Measurements from ENCODE around the gene KSR2. TPM values are rescaled to one million over a fixed set of nuclear protein-coding genes. Genes with fewer than 3 reads are reported as not detected.

KSR2 gene
- total RNA-seq, 1 experiment from 2014 or later, result 1.3 TPM

GRCh38 chr12:117825827-117826226 is 143.0 kb downstream of the KSR2 start:
- DNase-seq, result no peak

More at GRCh38 chr12:117825827-117826226, 143.0 kb downstream of the KSR2 start:
- no peak overlapping the region for H3K27ac Mint-ChIP-seq
- peaks cover 5 to 6% of the 10 kb centered on the region in 2 experiments for H3K4me1 Mint-ChIP-seq
- Histone ChIP-seq H3K56ac (ENCODE audit: insufficient read length, low read depth, low read length) (no peak overlapping the region), H3K27ac (ENCODE audit: insufficient read length, low read depth, low read length) (no peak overlapping the region), H3K4me1 (ENCODE audit: insufficient read depth, low read length) (no peaks in the 10 kb centered on the region), H3K79me1 (ENCODE audit: insufficient read depth, low read depth, low read length, poor library complexity, severe bottlenecking) (no peaks in the 10 kb centered on the region), H4K8ac (replicated peaks; ENCODE audit: insufficient read length, low read depth, low read length) (no peak overlapping the region), H3K9ac (ENCODE audit: extremely low read depth, insufficient read length, low read length) (no peak overlapping the region), H2AK5ac (ENCODE audit: insufficient read length, low read length) (no peak overlapping the region), H2BK5ac (ENCODE audit: insufficient read length, low read length) (no peak overlapping the region), H4K20me1 (ENCODE audit: control insufficient read depth, insufficient read depth, insufficient read length) (no peaks in the 10 kb centered on the region), H3K4ac (ENCODE audit: low read depth, low read length) (no peak overlapping the region), H2BK15ac (ENCODE audit: low read depth, low read length) (no peak overlapping the region), H3K23ac (ENCODE audit: insufficient read length, low read depth, low read length) (no peak overlapping the region), H3K4me2 (ENCODE audit: insufficient read depth, insufficient read length, low read length) (no peak overlapping the region), H2BK12ac (ENCODE audit: insufficient read length, low read depth, low read length) (no peak overlapping the region), H4K5ac (ENCODE audit: insufficient read length, low read depth, low read length) (no peak overlapping the region), H3K27me3 (ENCODE audit: insufficient read depth, low read length) (no peaks in the 10 kb centered on the region), H3K9me3 (ENCODE audit: control insufficient read depth, low read depth, low read length) (peaks cover 9% of the 10 kb centered on the region), H3K14ac (ENCODE audit: insufficient read depth, low read length) (no peak overlapping the region), H2BK120ac (ENCODE audit: low read depth, low read length, poor library complexity, severe bottlenecking) (no peak overlapping the region), H3K18ac (ENCODE audit: insufficient read length, low read depth, low read length) (no peak overlapping the region), H3K79me2 (ENCODE audit: insufficient read depth, low read length) (no peaks in the 10 kb centered on the region), H2BK20ac (ENCODE audit: low read depth, low read length, poor library complexity, severe bottlenecking) (no peak overlapping the region), H4K91ac (ENCODE audit: insufficient read length, low read depth, low read length) (no peak overlapping the region), H3T11ph (ENCODE audit: low read length) (no peak overlapping the region), H2AFZ (ENCODE audit: low read length) (no peak overlapping the region), H3K23me2 (ENCODE audit: insufficient read length, low read depth, low read length, poor library complexity, severe bottlenecking) (no peaks in the 10 kb centered on the region)
- peaks cover 5 to 8% of the 10 kb centered on the region in 2 experiments; a peak in 4 of 5 replicates for H3K9me3 Mint-ChIP-seq
- peaks cover 6 to 8% (median 6%) of the 10 kb centered on the region in 3 experiments for H3K36me3 Mint-ChIP-seq (ENCODE audit: insufficient read depth in 1 of 3, low read depth in 3 of 3)
- no peak overlapping the region for H3K4me3 Mint-ChIP-seq
- WGBS (ENCODE audit: extremely low coverage, insufficient read length, low lambda C conversion rate), result no CpG with 5 or more reads among the region's 3 CpGs
- H3K27me3 Mint-ChIP-seq (ENCODE audit: low read depth), result peaks cover 2% of the 10 kb centered on the region; the same call in 1 of the 2 replicates
- TF ChIP-seq, protein P1, sequence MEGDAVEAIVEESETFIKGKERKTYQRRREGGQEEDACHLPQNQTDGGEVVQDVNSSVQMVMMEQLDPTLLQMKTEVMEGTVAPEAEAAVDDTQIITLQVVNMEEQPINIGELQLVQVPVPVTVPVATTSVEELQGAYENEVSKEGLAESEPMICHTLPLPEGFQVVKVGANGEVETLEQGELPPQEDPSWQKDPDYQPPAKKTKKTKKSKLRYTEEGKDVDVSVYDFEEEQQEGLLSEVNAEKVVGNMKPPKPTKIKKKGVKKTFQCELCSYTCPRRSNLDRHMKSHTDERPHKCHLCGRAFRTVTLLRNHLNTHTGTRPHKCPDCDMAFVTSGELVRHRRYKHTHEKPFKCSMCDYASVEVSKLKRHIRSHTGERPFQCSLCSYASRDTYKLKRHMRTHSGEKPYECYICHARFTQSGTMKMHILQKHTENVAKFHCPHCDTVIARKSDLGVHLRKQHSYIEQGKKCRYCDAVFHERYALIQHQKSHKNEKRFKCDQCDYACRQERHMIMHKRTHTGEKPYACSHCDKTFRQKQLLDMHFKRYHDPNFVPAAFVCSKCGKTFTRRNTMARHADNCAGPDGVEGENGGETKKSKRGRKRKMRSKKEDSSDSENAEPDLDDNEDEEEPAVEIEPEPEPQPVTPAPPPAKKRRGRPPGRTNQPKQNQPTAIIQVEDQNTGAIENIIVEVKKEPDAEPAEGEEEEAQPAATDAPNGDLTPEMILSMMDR (conservative IDR thresholded peaks at IDR 0.05), result no peak

All from H9 (cell line).